HG03442 (cell line): Measurements from ENCODE around the gene DIPK2A.

Experiments
- ATAC-seq: cut with Tn5 transposase; IDR thresholded peaks from one replicate; pipeline ENCODE4 v1.9.1; 2021; ENCODE audit warnings: mild to moderate bottlenecking, moderate library complexity; ENCODE audit not compliant: unreplicated experiment

Gene DIPK2A

GRCh38 chr3:143971359-143972154 is at the start of gene DIPK2A:
DIPK2A (plus strand) TSS chr3:143971823; CDS start chr3:143972333, 510 bp downstream.
- ATAC-seq, result peak; percentile 50

- ATAC-seq, result peak; percentile 80
Observed at GRCh38 chr3:143924522-143925285, 46.9 kb upstream of the DIPK2A start.

- ATAC-seq, result no peak
Observed at GRCh38 chr3:143928056-143928455, 43.6 kb upstream of the DIPK2A start.

- ATAC-seq, result no peak
Observed at GRCh38 chr3:143928541-143929255, 42.9 kb upstream of the DIPK2A start.

- no peak for ATAC-seq
Observed at GRCh38 chr3:143934791-143935190, 36.8 kb upstream of the DIPK2A start.

- no peak for ATAC-seq
Observed at GRCh38 chr3:143935678-143936077, 35.9 kb upstream of the DIPK2A start.

- no peak for ATAC-seq
Observed at GRCh38 chr3:143950810-143951209, 20.8 kb upstream of the DIPK2A start.

GRCh38 chr3:143951351-143951971 is 20.2 kb upstream of the DIPK2A start:
- ATAC-seq, result peak; percentile 87

GRCh38 chr3:143952569-143953072 is 19.0 kb upstream of the DIPK2A start:
- ATAC-seq, result no peak

- no peak for ATAC-seq
Observed at GRCh38 chr3:143955113-143955512, 16.5 kb upstream of the DIPK2A start.

- ATAC-seq, result no peak
Observed at GRCh38 chr3:143956838-143957237, 14.8 kb upstream of the DIPK2A start.

GRCh38 chr3:143957453-143957852 is 14.2 kb upstream of the DIPK2A start:
- no peak for ATAC-seq

- ATAC-seq, result no peak
Observed at GRCh38 chr3:143958966-143959365, 12.7 kb upstream of the DIPK2A start.

- ATAC-seq, result no peak
Observed at GRCh38 chr3:143961342-143961741, 10.3 kb upstream of the DIPK2A start.

GRCh38 chr3:143963946-143964345 is 7.7 kb upstream of the DIPK2A start:
- ATAC-seq, result no peak

GRCh38 chr3:143970773-143971358 is 757 bp upstream of the DIPK2A start:
- ATAC-seq, result peak; percentile 18

GRCh38 chr3:143972155-143972504 is 507 bp downstream of the DIPK2A start:
- no peak for ATAC-seq

- ATAC-seq, result peak; percentile 27
Observed at GRCh38 chr3:143972505-143973258, 1.1 kb downstream of the DIPK2A start.

GRCh38 chr3:143973259-143974021 is 1.8 kb downstream of the DIPK2A start:
- no peak for ATAC-seq
